Measurements from ENCODE around the gene PRDM2. TPM values are rescaled to one million over a fixed set of nuclear protein-coding genes. Genes with fewer than 3 reads are reported as not detected.

PRDM2 gene
- total and polyA plus RNA-seq, 2 donors (not counting 1 experiment from before 2014, with no cell fraction given), result 9.1 to 11.6 TPM

GRCh38 chr1:13749543-13750341, 49.8 kb downstream of the PRDM2 start:
- Histone ChIP-seq H4K20me1 (ENCODE audit: control insufficient read depth, extremely low read depth, insufficient read depth, low read length) (peaks cover 4% of the 10 kb centered on the region), H3K9me3 (ENCODE audit: control insufficient read depth, insufficient read depth, low read depth, low read length) (no peaks in the 10 kb centered on the region), H2AFZ (ENCODE audit: low read length) (no peak overlapping the region), H3K27ac (ENCODE audit: insufficient read depth, low read length) (peak overlapping the region; percentile 72), H3K27me3 (ENCODE audit: control insufficient read depth, insufficient read depth, low read length) (no peaks in the 10 kb centered on the region), H3K79me2 (ENCODE audit: control insufficient read depth, insufficient read depth, low read length) (peaks cover 50% of the 10 kb centered on the region), H3K4me3 (replicated peaks in 1 of 4; ENCODE audit: control extremely low read depth in 1 of 4, insufficient read depth in 1 of 4, low read depth in 3 of 4, low read length in 4 of 4) (peak overlapping the region; percentile 55 to 87 (median 69)), H3K4me2 (ENCODE audit: extremely low read depth, insufficient read depth, low read length) (peak overlapping the region; percentile 71), H3K4me1 (ENCODE audit: control insufficient read depth, extremely low read depth, insufficient read depth, low read length) (peaks cover 2% of the 10 kb centered on the region), H3K36me3 (ENCODE audit: control insufficient read depth, insufficient read depth, low read length) (peaks cover 4% of the 10 kb centered on the region), H3K9ac (ENCODE audit: insufficient read depth, low read length) (peak overlapping the region; percentile 86)
- TF ChIP-seq EZH2 (IDR thresholded peaks at IDR 0.05; ENCODE audit: low read length, missing control alignments) (no peak), CTCF (conservative IDR thresholded peaks at IDR 0.05 in 1 of 2, IDR thresholded peaks at IDR 0.05 in 1 of 2; ENCODE audit: low read depth in 1 of 2, low read length in 2 of 2) (no peak)
- DNase-seq (ENCODE audit: low read depth in 2 of 2), result peak; percentile 49 to 55

- peak overlapping the region; percentile 71 for H3K4me2 ChIP-seq (ENCODE audit: extremely low read depth, insufficient read depth, low read length)
- TF ChIP-seq CTCF (conservative IDR thresholded peaks at IDR 0.05 in 1 of 2, IDR thresholded peaks at IDR 0.05 in 1 of 2; ENCODE audit: low read depth in 1 of 2, low read length in 2 of 2), result no peak
- TF ChIP-seq EZH2 (IDR thresholded peaks at IDR 0.05; ENCODE audit: low read length, missing control alignments), result no peak
- H4K20me1 ChIP-seq (ENCODE audit: control insufficient read depth, extremely low read depth, insufficient read depth, low read length), result peaks cover 4% of the 10 kb centered on the region
- peaks cover 65% of the 10 kb centered on the region for H3K79me2 ChIP-seq (ENCODE audit: control insufficient read depth, insufficient read depth, low read length)
- no peaks in the 10 kb centered on the region for H3K27me3 ChIP-seq (ENCODE audit: control insufficient read depth, insufficient read depth, low read length)
- DNase-seq (ENCODE audit: low read depth in 2 of 2), result no peak
- no peaks in the 10 kb centered on the region for H3K9me3 ChIP-seq (ENCODE audit: control insufficient read depth, insufficient read depth, low read depth, low read length)
- H2AFZ ChIP-seq (ENCODE audit: low read length), result no peak overlapping the region
- H3K36me3 ChIP-seq (ENCODE audit: control insufficient read depth, insufficient read depth, low read length), result peaks cover 4% of the 10 kb centered on the region
- no peak overlapping the region for H3K9ac ChIP-seq (ENCODE audit: insufficient read depth, low read length)
- no peak overlapping the region for H3K27ac ChIP-seq (ENCODE audit: insufficient read depth, low read length)
- H3K4me1 ChIP-seq (ENCODE audit: control insufficient read depth, extremely low read depth, insufficient read depth, low read length), result peaks cover 4% of the 10 kb centered on the region
- peak overlapping the region in 3 of 4 experiments; percentile 57 to 87 (median 81) for H3K4me3 ChIP-seq (replicated peaks in 1 of 4; ENCODE audit: control extremely low read depth in 1 of 4, insufficient read depth in 1 of 4, low read depth in 3 of 4, low read length in 4 of 4)
Measured at GRCh38 chr1:13751458-13751871, 51.5 kb downstream of the PRDM2 start.

- Histone ChIP-seq H3K27ac (ENCODE audit: insufficient read depth, low read length) (no peak overlapping the region), H4K20me1 (ENCODE audit: control insufficient read depth, extremely low read depth, insufficient read depth, low read length) (peaks cover 4% of the 10 kb centered on the region)
Measured at GRCh38 chr1:13751985-13752384, 52.0 kb downstream of the PRDM2 start.

More at GRCh38 chr1:13751985-13752384, 52.0 kb downstream of the PRDM2 start:
- peaks cover 4% of the 10 kb centered on the region for H3K36me3 ChIP-seq (ENCODE audit: control insufficient read depth, insufficient read depth, low read length)
- H3K4me2 ChIP-seq (ENCODE audit: extremely low read depth, insufficient read depth, low read length), result no peak overlapping the region
- no peaks in the 10 kb centered on the region for H3K27me3 ChIP-seq (ENCODE audit: control insufficient read depth, insufficient read depth, low read length)
- peaks cover 6% of the 10 kb centered on the region for H3K4me1 ChIP-seq (ENCODE audit: control insufficient read depth, extremely low read depth, insufficient read depth, low read length)
- TF ChIP-seq CTCF (conservative IDR thresholded peaks at IDR 0.05 in 1 of 2, IDR thresholded peaks at IDR 0.05 in 1 of 2; ENCODE audit: low read depth in 1 of 2, low read length in 2 of 2) (no peak), EZH2 (IDR thresholded peaks at IDR 0.05; ENCODE audit: low read length, missing control alignments) (no peak)
- H3K79me2 ChIP-seq (ENCODE audit: control insufficient read depth, insufficient read depth, low read length), result peaks cover 70% of the 10 kb centered on the region
- peak overlapping the region in 1 of 4 experiments; percentile 21 for H3K4me3 ChIP-seq (replicated peaks in 1 of 4; ENCODE audit: control extremely low read depth in 1 of 4, insufficient read depth in 1 of 4, low read depth in 3 of 4, low read length in 4 of 4)
- H3K9me3 ChIP-seq (ENCODE audit: control insufficient read depth, insufficient read depth, low read depth, low read length), result no peaks in the 10 kb centered on the region
- no peak for DNase-seq (ENCODE audit: low read depth in 2 of 2)
- no peak overlapping the region for H3K9ac ChIP-seq (ENCODE audit: insufficient read depth, low read length)
- no peak overlapping the region for H2AFZ ChIP-seq (ENCODE audit: low read length)
